SK-N-SH treated with all-trans-retinoic acid at 6 μM for 48 hours (cell line): ENCODE results near the gene STIMATE.

Experiments used
- ARNTL ChIP-seq: fragments of 450-650 bp; formaldehyde crosslinking; IDR thresholded peaks from 2 replicates; pipeline ENCODE4 v1.5.0; 2020; ENCODE audit warnings: low read depth, mild to moderate bottlenecking, moderate library complexity, borderline replicate concordance
- BACH2 ChIP-seq: fragments of 250-450 bp; sonication (Bioruptor Pico); IDR thresholded peaks from 2 replicates; pipeline ENCODE4 v1.9.0; 2021; ENCODE audit warnings: mild to moderate bottlenecking, borderline replicate concordance
- CSDC2 ChIP-seq: fragments of 250-450 bp; sonication (Bioruptor Pico); IDR thresholded peaks from 2 replicates; pipeline ENCODE4 v1.5.0; 2020; ENCODE audit warnings: mild to moderate bottlenecking, moderate library complexity
- CSRNP3 ChIP-seq: fragments of 250-450 bp; sonication (Bioruptor Pico); IDR thresholded peaks from 2 replicates; pipeline ENCODE4 v1.5.1; 2021; ENCODE audit warnings: mild to moderate bottlenecking, moderate library complexity
- GLIS3 ChIP-seq: fragments of 250-450 bp; sonication (Bioruptor Pico); IDR thresholded peaks from 2 replicates; pipeline ENCODE4 v1.5.0; 2020; ENCODE audit warnings: mild to moderate bottlenecking, moderate library complexity
- OSR1 ChIP-seq: fragments of 250-450 bp; sonication (Bioruptor Pico); IDR thresholded peaks from 2 replicates; pipeline ENCODE4 v1.8.0; 2022; ENCODE audit warnings: moderate library complexity, mild to moderate bottlenecking, inconsistent platforms
- POU6F1 ChIP-seq: fragments of 250-450 bp; sonication (Bioruptor Pico); IDR thresholded peaks from 2 replicates; pipeline ENCODE4 v1.8.0; 2021; ENCODE audit warnings: low read depth, mild to moderate bottlenecking, moderate library complexity, borderline replicate concordance
- ZC3H10 ChIP-seq: fragments of 250-450 bp; sonication (Bioruptor Pico); IDR thresholded peaks from 2 replicates; pipeline ENCODE4 v1.5.1; 2021; ENCODE audit warnings: mild to moderate bottlenecking, moderate library complexity
- ZFP3 ChIP-seq: fragments of 250-450 bp; sonication (Bioruptor Pico); IDR thresholded peaks from 2 replicates; pipeline ENCODE4 v1.5.0; 2020; ENCODE audit warnings: mild to moderate bottlenecking, moderate library complexity
- ZNF70 ChIP-seq: fragments of 450-650 bp; formaldehyde crosslinking; IDR thresholded peaks from 2 replicates; pipeline ENCODE4 v1.5.0; 2020; ENCODE audit warnings: mild to moderate bottlenecking, moderate library complexity
- TF ChIP-seq, protein P1 (sequence below): fragments of 250-450 bp; sonication (Bioruptor Pico); IDR thresholded peaks from 2 replicates; pipeline ENCODE4 v1.8.0; 2020; ENCODE audit warnings: mild to moderate bottlenecking, moderate library complexity, borderline replicate concordance

GRCh38 chr3:52912885-52913731 is 15.8 kb upstream of the STIMATE start:
- TF ChIP-seq POU6F1 (CRISPR knock-in tag) (no peak), CSDC2 (CRISPR knock-in tag) (no peak), GLIS3 (no peak), CSRNP3 (CRISPR knock-in tag) (no peak), ARNTL (no peak), BACH2 (CRISPR knock-in tag) (no peak), ZNF70 (CRISPR knock-in tag) (no peak), ZC3H10 (CRISPR knock-in tag) (no peak), OSR1 (CRISPR knock-in tag) (no peak), ZFP3 (CRISPR knock-in tag) (no peak)
- TF ChIP-seq, protein P1, sequence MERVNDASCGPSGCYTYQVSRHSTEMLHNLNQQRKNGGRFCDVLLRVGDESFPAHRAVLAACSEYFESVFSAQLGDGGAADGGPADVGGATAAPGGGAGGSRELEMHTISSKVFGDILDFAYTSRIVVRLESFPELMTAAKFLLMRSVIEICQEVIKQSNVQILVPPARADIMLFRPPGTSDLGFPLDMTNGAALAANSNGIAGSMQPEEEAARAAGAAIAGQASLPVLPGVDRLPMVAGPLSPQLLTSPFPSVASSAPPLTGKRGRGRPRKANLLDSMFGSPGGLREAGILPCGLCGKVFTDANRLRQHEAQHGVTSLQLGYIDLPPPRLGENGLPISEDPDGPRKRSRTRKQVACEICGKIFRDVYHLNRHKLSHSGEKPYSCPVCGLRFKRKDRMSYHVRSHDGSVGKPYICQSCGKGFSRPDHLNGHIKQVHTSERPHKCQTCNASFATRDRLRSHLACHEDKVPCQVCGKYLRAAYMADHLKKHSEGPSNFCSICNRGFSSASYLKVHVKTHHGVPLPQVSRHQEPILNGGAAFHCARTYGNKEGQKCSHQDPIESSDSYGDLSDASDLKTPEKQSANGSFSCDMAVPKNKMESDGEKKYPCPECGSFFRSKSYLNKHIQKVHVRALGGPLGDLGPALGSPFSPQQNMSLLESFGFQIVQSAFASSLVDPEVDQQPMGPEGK (CRISPR knock-in tag), result no peak
